ENCODE measurements around the gene WWC2.
"Not testable (repeated sequence)": the region's sequence is repeated elsewhere in the genome, so short reads cannot be mapped to it uniquely, and the experiment has no call there.

WWC2 gene

GRCh38 chr4:183304538-183304937 is 205.5 kb downstream of the WWC2 start:
- no peak for DNase-seq

- DNase-seq: no peak
Measured at GRCh38 chr4:183306811-183307210, 207.8 kb downstream of the WWC2 start.

- DNase-seq: no peak
Measured at GRCh38 chr4:183312841-183313240, 213.8 kb downstream of the WWC2 start.

- no peak for DNase-seq
Measured at GRCh38 chr4:183314336-183314735, 215.3 kb downstream of the WWC2 start.

GRCh38 chr4:183314806-183315205 is 215.7 kb downstream of the WWC2 start:
- no peak for DNase-seq

GRCh38 chr4:183318656-183319055 is 219.6 kb downstream of the WWC2 start:
- no peak for DNase-seq

GRCh38 chr4:183320211-183321059 is 221.4 kb downstream of the WWC2 start, which contains the start of gene CLDN22:
Gene CLDN22, minus strand, starts transcription at chr4:183320276. Its CDS starts 58 bp downstream, at chr4:183320218.
- DNase-seq: no peak

- no peak for DNase-seq
Measured at GRCh38 chr4:183321079-183321478, 222.0 kb downstream of the WWC2 start.

GRCh38 chr4:183321516-183321915 is 222.5 kb downstream of the WWC2 start:
- no peak for DNase-seq

GRCh38 chr4:183322326-183322725 is 223.3 kb downstream of the WWC2 start, which contains the start of gene CLDN24:
Gene CLDN24, minus strand, starts transcription at chr4:183322426. Its CDS starts 0 bp downstream, at chr4:183322426.
- DNase-seq: no peak

GRCh38 chr4:183323295-183323694 is 224.2 kb downstream of the WWC2 start:
- DNase-seq: no peak

GRCh38 chr4:183324056-183324455 is 225.0 kb downstream of the WWC2 start:
- DNase-seq: not testable (repeated sequence)

GRCh38 chr4:183324619-183325018 is 225.6 kb downstream of the WWC2 start:
- no peak for DNase-seq

GRCh38 chr4:183326387-183326786 is 227.3 kb downstream of the WWC2 start:
- not testable (repeated sequence) for DNase-seq

GRCh38 chr4:183326853-183327252 is 227.8 kb downstream of the WWC2 start:
- no peak for DNase-seq

- no peak for DNase-seq
Measured at GRCh38 chr4:183327827-183328226, 228.8 kb downstream of the WWC2 start.

GRCh38 chr4:183328832-183329231 is 229.8 kb downstream of the WWC2 start:
- no peak for DNase-seq

- no peak for DNase-seq
Measured at GRCh38 chr4:183329244-183329643, 230.2 kb downstream of the WWC2 start.

- no peak for DNase-seq
Measured at GRCh38 chr4:183329954-183330742, 231.1 kb downstream of the WWC2 start.

- no peak for DNase-seq
Measured at GRCh38 chr4:183330841-183331240, 231.8 kb downstream of the WWC2 start.

- no peak for DNase-seq
Measured at GRCh38 chr4:183332447-183332846, 233.4 kb downstream of the WWC2 start.

- no peak for DNase-seq
Measured at GRCh38 chr4:183333202-183333601, 234.1 kb downstream of the WWC2 start.

- DNase-seq: no peak
Measured at GRCh38 chr4:183333983-183334382, 234.9 kb downstream of the WWC2 start.

Measured in NCI-H1105 treated with DMSO at 0.1 percent for 48 hours (cell line).